HEK293 (cell line): ENCODE data around the gene TERC.

Experiments
- CTCF ChIA-PET: fragments of 350-600 bp; formaldehyde crosslinking; extraction: SDS; loops from one replicate; lab custom pipeline; 2021; ENCODE audit warnings: antibody characterized with exemption; lab: Yijun Ruan, JAX
- POLR2A ChIA-PET: fragments of 300-600 bp; formaldehyde crosslinking; extraction: SDS; loops from one replicate; lab custom pipeline; 2020; ENCODE audit warnings: antibody characterized with exemption, inconsistent platforms; lab: Yijun Ruan, JAX
- H3K27ac ChIP-seq: fragments of 200-500 bp; sonication (Bioruptor generic); 2 replicates; pipeline ENCODE4 v1.5.1; 2014; ENCODE audit warnings: low read depth, low read length, control low read depth, inconsistent platforms; ENCODE audit errors: extremely low read depth
- H3K36me3 ChIP-seq, 2 experiments: fragments of 200-500 bp in 1 of 2; sonication (Bioruptor generic) in 1 of 2; 1 replicate in 1 of 2; 2 replicates in 1 of 2; pipeline ENCODE4 v1.5.1; 2014 to 2017; ENCODE audit warnings: inconsistent platforms in 2 of 2, low read length in 2 of 2; ENCODE audit not compliant: control insufficient read depth in 2 of 2, insufficient read depth in 1 of 2
- H3K4me1 ChIP-seq: fragments of 200-500 bp; sonication (Bioruptor generic); 2 replicates; pipeline ENCODE4 v1.5.1; 2014; ENCODE audit warnings: mild to moderate bottlenecking, low read length, inconsistent platforms; ENCODE audit not compliant: control insufficient read depth, insufficient read depth
- H3K4me3 ChIP-seq: 2 replicates; pipeline ENCODE4 v1.5.1; 2011; ENCODE audit warnings: low read depth, mild to moderate bottlenecking, control low read depth, low read length, moderate library complexity
- H3K9me3 ChIP-seq: fragments of 200-500 bp; sonication (Bioruptor generic); 2 replicates; pipeline ENCODE4 v1.5.1; 2014; ENCODE audit warnings: low read depth, low read length, inconsistent platforms; ENCODE audit not compliant: control insufficient read depth, insufficient read depth
- BCL11A ChIP-seq: fragments of 450-650 bp; formaldehyde crosslinking; IDR thresholded peaks from 2 replicates; pipeline ENCODE4 v1.5.1; 2016; ENCODE audit warnings: low read depth, missing biosample characterization, missing genetic modification characterization
- BCL11B ChIP-seq: fragments of 450-650 bp; formaldehyde crosslinking; IDR thresholded peaks from 2 replicates; pipeline ENCODE4 v1.5.1; 2016; ENCODE audit warnings: low read depth, missing biosample characterization, missing genetic modification characterization
- GFI1B ChIP-seq: fragments of 450-650 bp; formaldehyde crosslinking; IDR thresholded peaks from 2 replicates; pipeline ENCODE4 v1.5.1; 2016; ENCODE audit warnings: missing biosample characterization, missing genetic modification characterization
- GLIS1 ChIP-seq: fragments of 450-650 bp; formaldehyde crosslinking; IDR thresholded peaks from 2 replicates; pipeline ENCODE4 v1.5.1; 2016; ENCODE audit warnings: missing biosample characterization, missing genetic modification characterization
- MZF1 ChIP-seq: fragments of 450-650 bp; formaldehyde crosslinking; IDR thresholded peaks from 2 replicates; pipeline ENCODE4 v1.5.1; 2017; ENCODE audit warnings: missing biosample characterization, missing genetic modification characterization, borderline replicate concordance
- TRIM28 ChIP-seq: IDR thresholded peaks from 2 replicates; pipeline ENCODE4 v1.6.1; 2011; ENCODE audit warnings: low read length, control low read depth, borderline replicate concordance
- ZBTB17 ChIP-seq: fragments of 450-650 bp; formaldehyde crosslinking; IDR thresholded peaks from 2 replicates; pipeline ENCODE4 v1.5.1; 2016; ENCODE audit warnings: missing biosample characterization, missing genetic modification characterization
- ZBTB44 ChIP-seq: fragments of 450-650 bp; IDR thresholded peaks from 2 replicates; pipeline ENCODE4 v1.5.1; 2018; ENCODE audit warnings: missing biosample characterization, mild to moderate bottlenecking, missing genetic modification characterization
- ZFHX2 ChIP-seq: fragments of 450-650 bp; formaldehyde crosslinking; conservative IDR thresholded peaks from 2 replicates; pipeline ENCODE4 v1.5.1; 2016; ENCODE audit warnings: missing biosample characterization, missing genetic modification characterization
- ZNF16 ChIP-seq: fragments of 450-650 bp; formaldehyde crosslinking; IDR thresholded peaks from 2 replicates; pipeline ENCODE4 v1.5.1; 2016; ENCODE audit warnings: low read depth, missing biosample characterization, missing genetic modification characterization
- ZNF214 ChIP-seq: fragments of 450-650 bp; formaldehyde crosslinking; IDR thresholded peaks from 2 replicates; pipeline ENCODE4 v1.5.1; 2017; ENCODE audit warnings: missing biosample characterization, mild to moderate bottlenecking, missing genetic modification characterization, borderline replicate concordance
- ZNF24 ChIP-seq: fragments of 450-650 bp; formaldehyde crosslinking; IDR thresholded peaks from 2 replicates; pipeline ENCODE4 v1.5.1; 2016; ENCODE audit warnings: missing biosample characterization, missing genetic modification characterization
- ZNF248 ChIP-seq: fragments of 450-650 bp; formaldehyde crosslinking; IDR thresholded peaks from 2 replicates; pipeline ENCODE4 v1.5.1; 2017; ENCODE audit warnings: missing biosample characterization, missing genetic modification characterization
- ZNF324 ChIP-seq: fragments of 450-650 bp; formaldehyde crosslinking; IDR thresholded peaks from 2 replicates; pipeline ENCODE4 v1.5.1; 2016; ENCODE audit warnings: missing biosample characterization, missing genetic modification characterization
- ZNF549 ChIP-seq: fragments of 450-650 bp; IDR thresholded peaks from 2 replicates; pipeline ENCODE4 v1.5.1; 2018; ENCODE audit warnings: missing biosample characterization, missing genetic modification characterization, mild to moderate bottlenecking, inconsistent platforms, moderate library complexity
- ZNF555 ChIP-seq: fragments of 450-650 bp; formaldehyde crosslinking; conservative IDR thresholded peaks from 2 replicates; pipeline ENCODE4 v1.5.1; 2017; ENCODE audit warnings: missing biosample characterization, mild to moderate bottlenecking, missing genetic modification characterization, inconsistent platforms
- ZNF692 ChIP-seq: fragments of 450-650 bp; formaldehyde crosslinking; IDR thresholded peaks from 2 replicates; pipeline ENCODE4 v1.5.1; 2016; ENCODE audit warnings: missing biosample characterization, missing genetic modification characterization
- ZNF792 ChIP-seq: fragments of 450-650 bp; formaldehyde crosslinking; IDR thresholded peaks from 2 replicates; pipeline ENCODE4 v1.5.1; 2016; ENCODE audit warnings: missing biosample characterization, missing genetic modification characterization
- ZXDB ChIP-seq: fragments of 450-650 bp; formaldehyde crosslinking; IDR thresholded peaks from 2 replicates; pipeline ENCODE4 v1.5.1; 2016; ENCODE audit warnings: missing biosample characterization, missing genetic modification characterization
- TF ChIP-seq, protein P1 (sequence below): IDR thresholded peaks from 2 replicates; pipeline ENCODE4 v1.6.1; 2011; ENCODE audit warnings: mild to moderate bottlenecking, low read depth, low read length, borderline replicate concordance
- TF ChIP-seq, protein P2 (sequence below): fragments of 450-650 bp; formaldehyde crosslinking; IDR thresholded peaks from 2 replicates; pipeline ENCODE4 v1.5.1; 2016; ENCODE audit warnings: missing biosample characterization, missing genetic modification characterization

Gene TERC

GRCh38 chr3:169792359-169792758 is 27.5 kb upstream of the TERC start (continued):
- TF ChIP-seq MZF1: no peak
- TF ChIP-seq ZNF324 (tag by site-specific recombination): no peak
- no peak for TF ChIP-seq ZNF16 (tag by site-specific recombination)
- no peak for TF ChIP-seq ZNF555 (tag by site-specific recombination)
- TF ChIP-seq ZNF248 (tag by site-specific recombination): no peak
- TF ChIP-seq ZBTB44: no peak
- TF ChIP-seq ZFHX2 (tag by site-specific recombination): no peak
- no peak for TF ChIP-seq BCL11A

GRCh38 chr3:169790687-169791429 is 26.0 kb upstream of the TERC start:
- Histone ChIP-seq H3K36me3 (peaks cover 6 to 71% of the 10 kb centered on the region in 2 experiments), H3K27ac (no peak overlapping the region), H3K4me1 (no peaks in the 10 kb centered on the region), H3K4me3 (no peak overlapping the region), H3K9me3 (no peaks in the 10 kb centered on the region)
- CTCF ChIA-PET: no interaction called here
- POLR2A ChIA-PET: no interaction called here
- TF ChIP-seq ZBTB17 (tag by site-specific recombination) (0 out of 2 replicates have a peak, but pooled peaks have one; percentile 28), ZNF792 (tag by site-specific recombination) (no peak), BCL11B (tag by site-specific recombination) (no peak)

DNA sequence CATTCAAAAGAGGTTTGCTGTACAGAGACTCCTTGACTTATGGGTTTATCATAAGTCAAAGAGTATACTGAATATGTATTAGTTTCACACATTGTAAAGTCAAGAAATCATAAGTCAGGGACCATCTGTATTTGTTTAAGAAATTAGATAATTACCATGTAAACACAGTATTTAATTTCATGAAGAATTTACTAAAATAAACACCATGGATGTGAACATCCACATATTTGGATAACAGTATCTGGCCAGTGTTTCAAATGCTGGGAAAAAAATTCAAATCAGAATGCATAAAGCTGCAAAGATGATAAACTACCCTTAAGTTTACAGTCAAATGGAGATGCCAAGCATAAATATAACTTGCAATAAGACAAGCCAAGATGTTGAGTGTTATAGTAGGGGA is 25.4 kb upstream of the TERC start:
- H3K4me1 ChIP-seq: no peaks in the 10 kb centered on the region
- no peak overlapping the region for H3K4me3 ChIP-seq
- peaks cover 6 to 74% of the 10 kb centered on the region in 2 experiments for H3K36me3 ChIP-seq
- TF ChIP-seq ZNF549 (no peak), ZNF692 (tag by site-specific recombination) (no peak), GLIS1 (tag by site-specific recombination) (no peak), ZXDB (tag by site-specific recombination) (no peak), ZNF16 (tag by site-specific recombination) (no peak), ZNF214 (no peak), ZNF24 (tag by site-specific recombination) (no peak), GFI1B (tag by site-specific recombination) (no peak), TRIM28 (no peak)
- TF ChIP-seq, protein P1, sequence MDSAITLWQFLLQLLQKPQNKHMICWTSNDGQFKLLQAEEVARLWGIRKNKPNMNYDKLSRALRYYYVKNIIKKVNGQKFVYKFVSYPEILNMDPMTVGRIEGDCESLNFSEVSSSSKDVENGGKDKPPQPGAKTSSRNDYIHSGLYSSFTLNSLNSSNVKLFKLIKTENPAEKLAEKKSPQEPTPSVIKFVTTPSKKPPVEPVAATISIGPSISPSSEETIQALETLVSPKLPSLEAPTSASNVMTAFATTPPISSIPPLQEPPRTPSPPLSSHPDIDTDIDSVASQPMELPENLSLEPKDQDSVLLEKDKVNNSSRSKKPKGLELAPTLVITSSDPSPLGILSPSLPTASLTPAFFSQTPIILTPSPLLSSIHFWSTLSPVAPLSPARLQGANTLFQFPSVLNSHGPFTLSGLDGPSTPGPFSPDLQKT: no peak
- TF ChIP-seq, protein P2, sequence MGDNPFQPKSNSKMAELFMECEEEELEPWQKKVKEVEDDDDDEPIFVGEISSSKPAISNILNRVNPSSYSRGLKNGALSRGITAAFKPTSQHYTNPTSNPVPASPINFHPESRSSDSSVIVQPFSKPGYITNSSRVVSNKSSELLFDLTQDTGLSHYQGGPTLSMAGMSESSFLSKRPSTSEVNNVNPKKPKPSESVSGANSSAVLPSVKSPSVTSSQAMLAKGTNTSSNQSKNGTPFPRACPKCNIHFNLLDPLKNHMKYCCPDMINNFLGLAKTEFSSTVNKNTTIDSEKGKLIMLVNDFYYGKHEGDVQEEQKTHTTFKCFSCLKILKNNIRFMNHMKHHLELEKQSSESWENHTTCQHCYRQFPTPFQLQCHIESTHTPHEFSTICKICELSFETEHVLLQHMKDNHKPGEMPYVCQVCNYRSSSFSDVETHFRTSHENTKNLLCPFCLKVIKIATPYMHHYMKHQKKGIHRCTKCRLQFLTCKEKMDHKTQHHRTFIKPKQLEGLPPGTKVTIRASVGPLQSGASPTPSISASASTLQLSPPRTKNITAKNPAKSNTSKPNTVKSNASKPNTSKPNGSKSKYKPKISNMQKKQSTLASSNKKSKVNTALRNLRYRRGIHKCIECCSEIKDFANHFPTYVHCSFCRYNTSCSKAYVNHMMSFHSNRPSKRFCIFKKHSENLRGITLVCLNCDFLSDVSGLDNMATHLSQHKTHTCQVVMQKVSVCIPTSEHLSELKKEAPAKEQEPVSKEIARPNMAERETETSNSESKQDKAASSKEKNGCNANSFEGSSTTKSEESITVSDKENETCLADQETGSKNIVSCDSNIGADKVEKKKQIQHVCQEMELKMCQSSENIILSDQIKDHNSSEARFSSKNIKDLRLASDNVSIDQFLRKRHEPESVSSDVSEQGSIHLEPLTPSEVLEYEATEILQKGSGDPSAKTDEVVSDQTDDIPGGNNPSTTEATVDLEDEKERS: no peak
- ChIA-PET CTCF (no interaction called here), POLR2A (no interaction called here)
- no peaks in the 10 kb centered on the region for H3K9me3 ChIP-seq
- no peak overlapping the region for H3K27ac ChIP-seq
